Ectodermal cell (in vitro differentiated cells): ENCODE data around the gene LTB.

Experiments used
- H3K27ac ChIP-seq: 2 replicates; pipeline ENCODE4 v1.7.0; 2013; ENCODE audit warnings: mild to moderate bottlenecking, low read depth, low read length; ENCODE audit not compliant: insufficient read depth, poor library complexity, severe bottlenecking
- H3K27me3 ChIP-seq: 2 replicates; pipeline ENCODE4 v1.7.0; 2013; ENCODE audit warnings: mild to moderate bottlenecking, low read length; ENCODE audit not compliant: insufficient read depth, control insufficient read depth, poor library complexity, severe bottlenecking
- H3K36me3 ChIP-seq: one replicate; pipeline ENCODE4 v1.7.0; 2013; ENCODE audit warnings: low read length; ENCODE audit not compliant: control insufficient read depth, insufficient read depth
- H3K4me1 ChIP-seq: one replicate; pipeline ENCODE4 v1.7.0; 2013; ENCODE audit warnings: low read length; ENCODE audit not compliant: control insufficient read depth, insufficient read depth
- H3K4me3 ChIP-seq: 2 replicates; pipeline ENCODE4 v1.7.0; 2013; ENCODE audit warnings: low read depth, low read length, control low read depth; ENCODE audit not compliant: insufficient read depth
- H3K9me3 ChIP-seq: 2 replicates; pipeline ENCODE4 v1.7.0; 2013; ENCODE audit warnings: mild to moderate bottlenecking, low read length, moderate library complexity; ENCODE audit not compliant: control insufficient read depth
- WGBS, 2 experiments: methylation state at CpG; one replicate each; pipeline ENCODE4 v1.1.7; 2013; ENCODE audit warnings: missing lambda C conversion rate in 2 of 2; 5-methylcytosine and 5-hydroxymethylcytosine counted together

Gene LTB

GRCh38 chr6:31547727-31548543, 34.3 kb downstream of the LTB start:
- H3K4me1 ChIP-seq: peaks cover 10% of the 10 kb centered on the region
- peak overlapping the region; percentile 54 for H3K4me3 ChIP-seq
- no peaks in the 10 kb centered on the region for H3K36me3 ChIP-seq
- H3K27me3 ChIP-seq: no peaks in the 10 kb centered on the region
- WGBS, 2 experiments: 84 to 86% methylated on average over 22 to 24 of the region's 24 CpGs
- no peak overlapping the region for H3K27ac ChIP-seq
- H3K9me3 ChIP-seq: no peaks in the 10 kb centered on the region

DNA sequence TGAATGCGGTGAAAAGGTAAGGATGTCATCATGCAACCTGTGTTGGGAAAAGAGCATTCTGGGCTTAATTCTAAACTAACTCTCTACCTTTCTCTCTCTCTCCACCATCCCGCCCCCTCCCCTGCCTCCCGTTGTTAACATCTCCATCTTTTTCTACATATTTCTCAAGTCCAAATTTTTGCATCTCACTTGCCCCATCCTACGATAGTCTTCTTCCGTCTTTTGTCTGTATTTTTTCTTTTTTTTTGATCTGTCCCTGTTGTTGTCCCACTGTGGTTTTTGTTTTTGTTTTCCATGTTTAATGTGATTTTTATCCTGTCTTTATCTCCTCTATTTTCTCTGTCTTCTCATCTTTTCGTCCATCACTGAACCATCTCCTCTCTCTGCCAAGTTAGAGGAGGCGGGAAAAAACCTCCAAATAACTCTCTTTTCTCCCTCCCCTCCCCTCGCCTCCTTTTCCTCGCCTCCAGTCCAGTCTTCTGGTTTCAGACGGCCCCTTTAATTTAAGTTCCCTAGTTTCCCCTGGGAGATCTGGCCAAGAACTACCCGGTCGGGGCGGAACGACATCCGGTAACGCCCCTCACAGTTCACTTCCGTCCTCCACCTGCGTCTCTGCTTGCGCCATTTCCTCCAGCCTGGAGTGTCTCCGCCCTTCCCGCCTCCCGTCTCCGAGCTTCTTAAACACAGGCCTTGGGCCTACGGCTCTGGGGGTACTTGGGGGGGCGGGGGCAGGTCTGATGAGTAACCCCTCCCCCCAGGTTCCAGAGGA, 35.1 kb downstream of the LTB start, which contains the start of gene NFKBIL1:
Gene NFKBIL1 (plus strand): TSS at position 651 of the 769 bp plus-strand sequence. CDS start 87 bp downstream, at position 738.
- Histone ChIP-seq H3K4me1 (peaks cover 10% of the 10 kb centered on the region), H3K36me3 (no peaks in the 10 kb centered on the region), H3K27me3 (no peaks in the 10 kb centered on the region), H3K27ac (peak within 1 kb of the TSS; percentile 58), H3K9me3 (no peaks in the 10 kb centered on the region), H3K4me3 (peak within 1 kb of the TSS; percentile 54)
- 0% methylated on average over 25 of the region's 25 CpGs for WGBS, 2 experiments

DNA sequence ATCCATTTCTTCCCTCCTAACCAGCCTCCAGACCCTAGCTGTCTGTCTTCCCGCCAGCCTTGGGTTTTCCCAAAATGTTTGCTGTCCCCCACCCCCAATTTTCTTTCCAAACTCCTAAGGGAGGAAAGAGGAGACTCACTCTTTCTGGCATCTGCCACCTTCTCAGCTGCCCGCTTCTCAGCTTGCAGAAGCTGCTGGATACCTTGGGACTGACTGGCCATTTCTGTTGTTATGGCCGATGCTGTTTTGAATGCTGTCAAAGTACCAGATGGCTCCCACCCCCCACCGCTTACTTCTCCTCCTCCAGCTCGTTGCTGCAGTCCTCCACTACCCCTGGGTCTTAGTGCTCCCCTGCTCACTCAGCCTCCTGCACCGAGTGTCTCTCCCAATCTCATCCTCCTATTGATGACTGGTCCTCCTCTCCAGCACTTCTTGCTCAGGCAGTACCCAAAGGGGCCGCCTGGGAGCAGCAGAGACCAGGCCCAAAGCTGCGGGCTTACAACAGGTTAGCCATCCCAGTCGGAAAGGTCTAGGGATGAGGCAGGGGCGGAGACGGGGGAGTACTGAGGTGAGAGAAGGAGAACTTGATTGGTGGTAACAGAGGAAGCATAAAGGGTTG, 35.8 kb downstream of the LTB start, which contains the start of gene ATP6V1G2:
Gene ATP6V1G2 (minus strand): TSS at position 270 of the 619 bp plus-strand sequence. CDS start 49 bp downstream, at position 221.
- H3K9me3 ChIP-seq: no peaks in the 10 kb centered on the region
- whole genome bisulfite sequencing, 2 experiments: 2% methylated on average over 11 of the region's 11 CpGs
- H3K27ac ChIP-seq: peak within 1 kb of the TSS; percentile 58
- H3K4me3 ChIP-seq: peak within 1 kb of the TSS; percentile 54
- no peaks in the 10 kb centered on the region for H3K36me3 ChIP-seq
- H3K4me1 ChIP-seq: peaks cover 10% of the 10 kb centered on the region
- H3K27me3 ChIP-seq: no peaks in the 10 kb centered on the region

DNA sequence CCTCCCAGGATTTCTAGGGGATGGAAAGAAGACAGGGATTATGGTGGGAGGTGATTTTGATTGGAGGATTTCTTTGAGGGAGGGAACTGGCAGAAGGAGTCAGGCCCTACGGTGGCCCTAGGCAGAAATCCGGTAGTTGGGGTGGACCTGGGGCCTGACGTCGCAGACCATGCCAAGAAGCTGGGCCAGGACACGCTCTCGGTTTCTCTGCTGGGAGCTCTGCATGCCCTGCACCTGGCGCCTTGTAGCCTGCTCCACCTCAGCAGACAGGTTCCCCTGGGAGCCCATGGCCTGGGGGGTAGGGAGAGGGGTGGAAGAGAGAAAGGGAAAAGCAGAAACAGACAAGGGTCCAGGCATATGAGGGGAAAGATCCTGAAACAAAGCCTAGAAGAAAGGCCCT, 36.9 kb downstream of the LTB start:
- Histone ChIP-seq H3K4me1 (peaks cover 11% of the 10 kb centered on the region), H3K9me3 (no peaks in the 10 kb centered on the region), H3K36me3 (no peaks in the 10 kb centered on the region), H3K27me3 (no peaks in the 10 kb centered on the region), H3K27ac (no peak overlapping the region), H3K4me3 (no peak overlapping the region)
- WGBS, 2 experiments: 84 to 87% methylated on average over 7 of the region's 7 CpGs

DNA sequence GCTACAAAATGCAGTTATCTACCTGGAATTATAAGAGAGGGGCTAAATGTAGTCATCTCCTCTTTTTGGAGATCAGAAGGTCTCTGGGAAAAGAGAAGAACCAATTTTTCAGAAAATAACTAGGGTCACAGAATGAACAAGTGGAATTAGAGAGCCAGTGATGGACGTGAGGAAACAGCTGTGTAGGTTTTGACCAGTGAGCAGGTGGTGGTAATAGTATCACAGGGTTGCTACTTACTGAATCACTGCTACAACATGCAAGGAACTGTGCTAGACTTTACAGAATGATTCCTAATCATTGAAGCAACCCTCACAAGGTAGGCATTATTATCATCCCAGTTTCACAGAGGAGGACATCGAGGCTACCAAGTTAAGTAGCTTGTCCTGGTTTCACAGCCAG, 37.5 kb downstream of the LTB start:
- H3K27ac ChIP-seq: no peak overlapping the region
- H3K9me3 ChIP-seq: no peaks in the 10 kb centered on the region
- 88 to 96% methylated on average over 2 of the region's 2 CpGs for WGBS, 2 experiments
- H3K4me1 ChIP-seq: peaks cover 18% of the 10 kb centered on the region
- no peak overlapping the region for H3K4me3 ChIP-seq
- H3K27me3 ChIP-seq: no peaks in the 10 kb centered on the region
- H3K36me3 ChIP-seq: peaks cover 3% of the 10 kb centered on the region

DNA sequence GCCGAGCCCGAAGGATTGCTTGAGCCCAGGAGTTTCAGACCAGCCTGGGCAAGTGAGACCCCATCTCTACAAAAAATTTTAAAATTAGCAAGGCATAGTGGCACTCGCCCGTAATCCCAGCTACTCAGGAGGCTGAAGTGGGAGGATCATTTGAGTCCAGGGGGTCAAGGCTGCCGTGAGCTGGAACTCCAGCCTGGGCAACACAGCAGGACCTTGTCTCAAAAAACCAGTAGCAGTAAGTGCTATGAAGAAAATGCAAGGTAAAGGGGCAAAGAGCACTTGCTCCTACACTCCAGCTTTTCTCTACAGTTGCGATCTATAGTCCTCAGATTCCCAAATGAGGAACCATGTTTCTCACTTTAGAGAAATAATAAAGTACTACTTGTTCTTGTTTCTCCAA, 38.6 kb downstream of the LTB start:
- H3K9me3 ChIP-seq: no peaks in the 10 kb centered on the region
- no peak overlapping the region for H3K4me3 ChIP-seq
- no peaks in the 10 kb centered on the region for H3K27me3 ChIP-seq
- H3K27ac ChIP-seq: no peak overlapping the region
- WGBS, 2 experiments: 89 to 96% methylated on average over 5 to 6 of the region's 6 CpGs
- H3K36me3 ChIP-seq: peaks cover 13% of the 10 kb centered on the region
- H3K4me1 ChIP-seq: peaks cover 25% of the 10 kb centered on the region

- H3K27me3 ChIP-seq: no peaks in the 10 kb centered on the region
- peak within 1 kb of the TSS; percentile 97 for H3K4me3 ChIP-seq
- peak within 1 kb of the TSS; percentile 100 for H3K27ac ChIP-seq
- peaks cover 19% of the 10 kb centered on the region for H3K4me1 ChIP-seq
- whole genome bisulfite sequencing, 2 experiments: 0% methylated on average over 43 of the region's 43 CpGs
- no peaks in the 10 kb centered on the region for H3K9me3 ChIP-seq
- H3K36me3 ChIP-seq: peaks cover 22% of the 10 kb centered on the region
These were observed 40.3 kb downstream of the LTB start, which contains the start of gene DDX39B for GRCh38 chr6:31541658-31542521. Gene DDX39B (minus strand): TSS chr6:31542003. CDS start chr6:31540532, 1,471 bp downstream.

GRCh38 chr6:31541059-31541657, 41.1 kb downstream of the LTB start:
- WGBS, 2 experiments: 0 to 1% methylated on average over 21 of the region's 21 CpGs
- H3K9me3 ChIP-seq: no peaks in the 10 kb centered on the region
- peak overlapping the region; percentile 100 for H3K27ac ChIP-seq
- H3K27me3 ChIP-seq: no peaks in the 10 kb centered on the region
- H3K36me3 ChIP-seq: peaks cover 28% of the 10 kb centered on the region
- peaks cover 19% of the 10 kb centered on the region for H3K4me1 ChIP-seq
- peak overlapping the region; percentile 97 for H3K4me3 ChIP-seq

GRCh38 chr6:31540640-31541039, 41.6 kb downstream of the LTB start:
- peaks cover 14% of the 10 kb centered on the region for H3K4me1 ChIP-seq
- H3K36me3 ChIP-seq: peaks cover 33% of the 10 kb centered on the region
- H3K27me3 ChIP-seq: no peaks in the 10 kb centered on the region
- no peak overlapping the region for H3K27ac ChIP-seq
- H3K9me3 ChIP-seq: no peaks in the 10 kb centered on the region
- 19 to 20% methylated on average over 3 of the region's 4 CpGs for WGBS, 2 experiments
- H3K4me3 ChIP-seq: peak overlapping the region; percentile 97
